AG10803 (cell line): ENCODE results near the gene MYO1E.
A peak's percentile ranks its signal among the peaks of the same experiment; 100 is the strongest.

Experiments
- DNase-seq: peaks from one replicate; pipeline ENCODE4 v3.0.0; 2010; ENCODE audit warnings: low read depth
- H3K4me3 ChIP-seq: 2 replicates; pipeline ENCODE4 v1.5.1; 2011; ENCODE audit warnings: mild to moderate bottlenecking, low read length, control low read depth
- TF ChIP-seq, protein P1 (sequence below): conservative IDR thresholded peaks from 2 replicates; pipeline ENCODE4 v1.5.1; 2011; ENCODE audit warnings: mild to moderate bottlenecking, low read length, control low read depth, inconsistent platforms

Gene MYO1E

DNA sequence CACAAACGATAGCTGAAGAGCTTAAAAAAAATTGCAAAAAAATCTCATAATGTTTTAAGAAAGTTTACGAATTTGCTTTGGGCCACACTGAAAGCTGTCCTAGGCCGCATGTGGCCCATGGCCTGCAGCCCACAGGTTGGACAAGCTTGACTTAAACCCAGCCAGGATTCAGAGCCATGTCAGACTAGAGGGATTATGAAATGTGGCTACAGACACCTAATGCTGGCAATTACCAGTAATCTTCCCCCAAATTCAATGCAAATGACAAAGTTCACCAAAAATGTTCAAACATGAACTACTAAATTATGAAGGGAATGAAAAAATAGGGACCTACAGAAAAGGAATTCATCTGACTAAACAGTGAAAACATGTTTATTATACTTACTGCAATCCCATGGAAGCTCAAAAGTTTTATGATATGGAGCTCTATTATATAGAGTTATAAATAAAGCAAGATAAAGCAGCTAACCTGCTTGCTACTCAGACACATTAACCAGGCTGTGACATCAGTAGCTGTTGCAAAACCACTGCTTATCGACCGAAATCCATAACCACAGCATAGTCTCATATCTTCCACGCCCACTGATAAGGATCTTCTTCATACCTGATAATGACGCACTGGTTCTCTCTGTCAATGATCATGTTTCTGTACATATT is 116.9 kb downstream of the MYO1E start:
- no peak overlapping the region for H3K4me3 ChIP-seq
- no peak for DNase-seq
- TF ChIP-seq, protein P1, sequence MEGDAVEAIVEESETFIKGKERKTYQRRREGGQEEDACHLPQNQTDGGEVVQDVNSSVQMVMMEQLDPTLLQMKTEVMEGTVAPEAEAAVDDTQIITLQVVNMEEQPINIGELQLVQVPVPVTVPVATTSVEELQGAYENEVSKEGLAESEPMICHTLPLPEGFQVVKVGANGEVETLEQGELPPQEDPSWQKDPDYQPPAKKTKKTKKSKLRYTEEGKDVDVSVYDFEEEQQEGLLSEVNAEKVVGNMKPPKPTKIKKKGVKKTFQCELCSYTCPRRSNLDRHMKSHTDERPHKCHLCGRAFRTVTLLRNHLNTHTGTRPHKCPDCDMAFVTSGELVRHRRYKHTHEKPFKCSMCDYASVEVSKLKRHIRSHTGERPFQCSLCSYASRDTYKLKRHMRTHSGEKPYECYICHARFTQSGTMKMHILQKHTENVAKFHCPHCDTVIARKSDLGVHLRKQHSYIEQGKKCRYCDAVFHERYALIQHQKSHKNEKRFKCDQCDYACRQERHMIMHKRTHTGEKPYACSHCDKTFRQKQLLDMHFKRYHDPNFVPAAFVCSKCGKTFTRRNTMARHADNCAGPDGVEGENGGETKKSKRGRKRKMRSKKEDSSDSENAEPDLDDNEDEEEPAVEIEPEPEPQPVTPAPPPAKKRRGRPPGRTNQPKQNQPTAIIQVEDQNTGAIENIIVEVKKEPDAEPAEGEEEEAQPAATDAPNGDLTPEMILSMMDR: no peak

DNA sequence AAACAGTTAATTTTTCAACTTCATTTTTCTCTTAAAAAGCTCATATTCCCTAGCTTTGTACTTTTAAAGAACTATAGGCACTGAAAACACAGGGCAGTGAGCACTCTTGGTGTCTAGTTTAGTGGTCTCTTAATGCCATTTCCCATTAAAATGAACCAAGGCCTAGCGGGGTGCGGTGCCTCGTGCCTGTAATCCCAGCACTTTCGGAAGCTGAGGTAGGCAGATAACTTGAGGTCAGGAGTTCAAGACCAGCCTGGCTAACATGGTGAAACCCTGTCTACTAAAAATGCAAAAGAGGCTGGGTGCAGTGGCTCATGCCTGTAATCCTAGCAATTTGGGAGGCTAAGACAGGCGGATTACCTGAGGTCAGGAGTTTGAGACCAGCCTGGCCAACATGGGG is 120.5 kb downstream of the MYO1E start:
- no peak for DNase-seq
- TF ChIP-seq, protein P1: no peak
- H3K4me3 ChIP-seq: no peak overlapping the region

DNA sequence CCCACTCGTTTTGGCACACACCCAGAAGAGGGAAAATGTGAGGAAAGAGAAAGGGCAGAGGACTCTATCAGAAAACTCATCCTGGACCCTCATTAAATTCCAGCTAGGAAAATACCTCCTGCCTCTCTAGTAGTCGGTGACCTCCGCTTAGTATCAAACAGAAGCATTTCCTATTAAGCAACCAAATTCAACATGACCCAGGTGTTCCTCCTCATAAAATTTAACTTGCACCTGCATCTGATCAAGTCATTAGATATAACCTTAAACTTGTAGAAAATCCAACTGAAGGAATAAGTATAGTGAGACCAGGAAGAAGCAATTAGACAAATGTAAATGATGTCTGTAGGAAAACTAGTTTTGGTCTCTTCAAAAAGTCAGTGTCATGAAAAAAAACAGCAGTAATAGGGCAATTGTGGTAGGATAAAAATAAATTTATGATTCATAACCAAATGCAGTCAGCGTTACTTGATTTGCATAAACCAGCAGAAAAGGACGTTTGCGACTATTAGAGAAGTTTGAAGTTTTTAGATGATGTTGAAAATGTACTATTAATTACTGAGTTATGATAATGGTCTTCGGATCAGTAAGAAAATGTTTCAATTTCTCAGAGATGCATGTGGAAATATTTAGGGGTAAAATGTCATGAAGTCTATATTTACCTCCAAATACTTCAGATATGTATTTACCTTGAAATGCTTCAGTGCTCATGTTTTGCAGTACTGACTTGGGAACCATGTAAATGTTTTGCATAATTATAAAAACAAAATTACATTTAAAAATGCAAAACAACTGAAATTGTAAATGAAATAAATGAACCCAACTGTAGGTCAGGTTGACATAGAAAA is 121.4 kb downstream of the MYO1E start:
- no peak overlapping the region for H3K4me3 ChIP-seq
- DNase-seq: no peak
- TF ChIP-seq, protein P1: no peak

DNA sequence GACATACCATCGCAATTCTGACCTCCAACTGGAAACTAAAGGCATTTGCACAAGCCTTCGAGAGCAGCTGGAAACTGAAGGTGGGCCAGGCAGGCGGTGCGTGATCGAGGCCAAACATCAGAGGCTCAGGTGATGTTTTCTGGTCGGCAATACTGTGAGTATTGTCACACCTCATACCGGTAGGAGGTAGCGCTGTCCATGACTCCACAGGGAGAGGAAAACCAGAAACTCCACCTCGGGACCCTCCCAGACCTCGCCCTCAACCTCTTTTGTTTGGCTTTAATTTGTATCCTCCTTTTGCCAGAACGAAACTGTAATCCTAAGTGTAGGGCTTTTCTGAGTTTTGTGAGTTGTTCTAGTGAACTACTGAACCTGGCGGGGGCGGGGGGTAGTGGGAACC is 122.4 kb downstream of the MYO1E start:
- no peak overlapping the region for H3K4me3 ChIP-seq
- TF ChIP-seq, protein P1: no peak
- DNase-seq: no peak

DNA sequence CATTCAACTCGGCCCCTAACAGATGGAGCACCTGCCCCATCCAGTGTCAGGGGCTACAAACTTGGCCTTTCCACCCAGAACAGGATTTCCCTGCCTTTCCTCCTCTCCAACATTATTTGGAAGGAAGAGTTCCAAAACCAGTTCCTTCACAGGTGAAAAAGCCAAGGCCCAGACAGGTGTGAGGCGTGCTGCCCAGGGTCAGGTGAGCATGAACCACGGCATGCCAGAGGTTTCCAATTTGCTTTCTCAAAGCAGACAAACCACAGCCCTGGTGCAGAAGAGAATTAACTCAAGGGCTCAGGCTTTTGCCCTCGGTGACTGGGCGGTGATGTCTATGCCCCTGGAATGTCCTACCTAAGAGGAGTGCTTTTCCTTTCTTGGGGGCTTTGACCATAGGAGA is 122.9 kb downstream of the MYO1E start:
- TF ChIP-seq, protein P1: no peak
- no peak for DNase-seq
- no peak overlapping the region for H3K4me3 ChIP-seq

DNA sequence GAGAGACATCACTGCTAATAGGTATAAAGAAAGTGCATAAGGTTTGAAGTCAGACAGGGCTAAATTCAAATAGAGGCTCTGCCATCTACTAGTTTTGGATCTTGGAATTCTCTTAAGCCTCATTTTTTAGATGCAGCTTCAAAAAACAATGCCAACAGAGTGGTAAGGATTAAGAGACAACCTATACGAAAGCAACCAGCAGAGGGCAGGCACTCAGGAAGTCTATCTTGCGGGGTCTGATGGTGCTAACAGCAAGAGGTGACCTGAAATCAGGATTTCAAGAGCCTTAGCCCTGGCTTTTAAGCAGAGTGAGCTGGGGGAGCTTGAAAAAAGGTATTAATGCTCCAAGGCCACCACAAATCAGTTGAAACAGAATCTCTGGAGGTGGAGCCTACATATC is 125.3 kb downstream of the MYO1E start:
- TF ChIP-seq, protein P1: peak; percentile 85
- H3K4me3 ChIP-seq: no peak overlapping the region
- DNase-seq: peak; percentile 79

DNA sequence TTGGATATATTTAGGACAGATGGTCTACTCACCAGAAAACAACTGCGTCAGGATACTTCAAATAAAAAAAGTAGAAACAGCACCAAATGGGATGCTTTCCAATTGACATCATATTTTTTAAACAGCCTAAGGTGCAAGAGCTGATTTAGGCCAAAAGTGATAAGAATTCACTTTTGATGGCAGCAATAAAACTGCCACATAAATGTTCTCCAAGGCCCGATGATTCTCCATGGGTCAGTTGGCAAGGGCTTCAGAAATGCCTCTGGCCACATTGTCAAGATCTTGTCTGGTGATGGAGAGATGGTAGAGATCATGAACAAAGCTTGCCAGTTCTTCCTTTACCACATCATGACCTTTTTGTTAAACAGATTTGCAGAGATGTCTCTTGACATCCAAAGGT is 127.1 kb downstream of the MYO1E start:
- TF ChIP-seq, protein P1: no peak
- DNase-seq: no peak
- no peak overlapping the region for H3K4me3 ChIP-seq
